ENCODE measurements around the gene SPTLC1. TPM values are rescaled to one million over a fixed set of nuclear protein-coding genes. Genes with fewer than 3 reads are reported as not detected.

Gene SPTLC1
- total RNA-seq, 1 donor from 2014 or later, result 60.1 TPM

DNA sequence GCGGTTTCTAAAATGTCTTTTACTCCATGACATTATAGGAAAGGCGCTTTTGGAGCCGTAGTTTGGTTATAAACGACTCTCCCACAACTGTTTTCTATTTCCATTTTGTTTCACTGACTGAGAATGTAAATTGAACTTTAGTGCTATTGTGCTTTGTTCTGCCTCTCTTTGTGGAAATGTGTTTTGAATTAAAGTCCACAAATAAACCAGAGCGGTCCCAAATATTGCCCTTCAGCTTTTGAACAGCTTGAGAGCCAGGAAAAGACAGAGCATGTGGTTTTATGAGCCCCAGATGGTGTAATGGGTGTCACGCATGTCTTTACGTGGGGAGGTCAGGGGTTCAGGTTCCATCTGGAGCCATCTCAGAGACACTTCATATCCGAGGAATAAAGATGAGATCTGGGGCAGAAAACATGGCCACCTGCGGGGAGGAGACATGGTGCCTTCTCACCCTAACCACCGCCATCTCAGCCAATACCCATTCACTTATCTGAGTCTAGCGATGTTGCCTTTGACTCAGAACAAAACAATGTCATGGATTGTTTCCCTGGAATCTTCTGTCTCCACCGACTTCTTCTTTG, 122.7 kb downstream of the SPTLC1 start:
- DNase-seq (ENCODE audit: low spot score), result no peak

DNA sequence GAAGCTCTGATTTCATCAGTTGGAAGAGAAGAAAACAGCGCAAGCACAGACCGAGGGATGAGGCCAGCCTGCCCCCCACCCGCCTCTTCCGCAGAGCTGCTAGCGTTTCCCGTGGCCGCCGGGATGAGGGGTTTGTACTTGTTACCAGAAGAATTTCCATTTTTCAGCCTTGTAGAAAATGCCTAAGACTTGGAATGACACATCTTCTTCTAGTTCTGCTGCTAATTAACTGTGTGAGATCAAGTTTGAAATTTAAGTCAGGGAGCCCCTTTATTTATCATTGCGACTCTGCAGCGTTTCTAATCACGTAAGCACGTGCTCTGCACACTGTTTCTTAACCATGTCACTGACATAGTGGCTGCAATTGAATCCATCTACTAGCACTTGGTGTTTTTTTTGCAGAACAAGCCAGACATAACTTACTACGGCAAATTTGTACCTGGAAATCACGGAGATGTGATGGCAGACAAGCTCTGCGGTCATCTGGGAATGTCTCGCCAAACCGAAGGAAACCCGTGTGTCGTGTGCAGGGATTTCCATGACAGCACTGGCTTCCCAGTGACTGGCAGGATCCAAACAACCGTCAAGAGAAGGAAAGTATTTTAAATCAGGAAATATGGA, 123.4 kb downstream of the SPTLC1 start:
- DNase-seq (ENCODE audit: low spot score), result no peak

DNA sequence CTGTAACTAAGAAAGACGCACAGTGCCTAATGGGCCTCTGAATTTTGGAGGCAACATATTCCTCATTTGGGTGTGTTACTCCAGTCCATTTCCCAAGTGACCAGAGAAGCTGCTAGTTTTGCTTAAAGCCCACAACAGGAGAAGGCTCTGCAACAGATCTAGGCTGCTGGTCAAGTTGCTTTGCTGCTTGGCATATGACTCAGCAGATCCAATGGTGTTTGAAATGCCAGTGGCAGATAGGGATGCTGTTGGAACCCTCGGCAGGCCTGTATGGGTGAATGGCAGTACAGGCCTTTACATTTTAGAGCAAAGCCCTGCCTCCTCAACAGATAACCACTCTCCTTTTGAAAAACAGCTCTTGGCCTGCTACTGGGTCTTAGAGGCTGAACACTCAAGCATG, 129.0 kb downstream of the SPTLC1 start:
- DNase-seq (ENCODE audit: low spot score), result no peak

DNA sequence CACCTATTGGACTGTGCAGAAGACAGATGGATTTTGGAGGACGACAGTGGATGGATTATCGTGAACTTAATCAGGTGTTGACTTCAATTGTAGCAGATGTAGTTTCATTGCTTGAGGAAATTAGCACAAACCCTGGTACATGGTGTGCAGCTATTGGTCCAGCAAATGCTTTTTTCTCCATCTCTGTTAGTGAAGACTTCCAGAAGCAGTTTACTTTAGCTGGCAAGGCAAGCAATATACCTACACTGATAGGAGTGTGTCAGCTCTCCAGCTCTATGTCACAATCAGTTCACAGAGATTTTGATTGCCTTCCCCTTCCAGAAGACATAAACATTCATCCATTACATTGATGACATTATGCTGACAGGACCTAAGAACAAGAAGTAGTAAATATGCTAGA, 129.5 kb downstream of the SPTLC1 start:
- no peak for DNase-seq (ENCODE audit: low spot score)

Other genes with a start within 250 kb of the SPTLC1 start
- gene ROR2, start 165.2 kb downstream of the SPTLC1 start, total RNA-seq, result 9.5 TPM
- gene IARS1, start 178.3 kb upstream of the SPTLC1 start, total RNA-seq, result 96.7 TPM
- 28.7 TPM for gene NOL8, start 209.9 kb upstream of the SPTLC1 start, total RNA-seq
- 4.0 TPM for gene CENPP, start 210.5 kb upstream of the SPTLC1 start, total RNA-seq

Measured in mesenteric fat pad (tissue), 1 donor.